ENCODE results near the gene CFAP73.
A peak's percentile ranks its signal among the peaks of the same experiment; 100 is the strongest.
"Not testable (repeated sequence)": the region's sequence is repeated elsewhere in the genome, so short reads cannot be mapped to it uniquely, and the experiment has no call there.

Gene CFAP73

DNA sequence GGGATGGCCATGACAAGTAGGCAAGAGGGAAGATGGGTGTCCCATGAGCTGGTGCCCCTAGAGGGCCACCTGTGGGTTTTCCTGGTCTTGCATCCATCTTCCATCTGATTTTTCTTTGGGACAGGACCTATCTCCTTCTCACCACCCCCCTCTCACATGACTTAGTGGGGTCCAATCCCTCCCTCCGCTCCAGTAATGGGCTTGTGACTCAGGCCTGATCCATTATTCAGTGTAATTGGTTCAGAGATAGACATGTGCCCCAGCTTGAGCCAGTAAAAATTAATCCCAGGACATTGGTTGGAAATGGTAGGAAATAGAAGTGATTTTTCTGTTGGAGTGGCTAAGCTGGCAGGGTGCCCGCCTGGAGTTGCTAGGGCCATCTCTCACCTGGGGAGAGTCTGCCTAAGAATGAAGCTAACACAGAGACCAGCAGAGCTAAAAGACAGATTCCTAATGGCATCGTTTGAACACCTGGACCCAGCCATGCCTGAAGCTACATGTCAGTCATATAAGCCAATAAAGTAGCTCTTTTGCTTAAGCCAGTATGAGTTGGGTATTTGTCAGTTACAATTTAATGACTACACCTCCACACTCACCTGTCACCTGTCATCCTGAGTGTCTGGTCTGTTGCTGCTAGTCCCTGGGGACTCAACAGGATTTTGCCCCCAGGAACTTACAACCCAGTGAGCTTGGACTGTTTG lies 28.7 kb upstream of the CFAP73 start:
- DNase-seq, result no peak

DNA sequence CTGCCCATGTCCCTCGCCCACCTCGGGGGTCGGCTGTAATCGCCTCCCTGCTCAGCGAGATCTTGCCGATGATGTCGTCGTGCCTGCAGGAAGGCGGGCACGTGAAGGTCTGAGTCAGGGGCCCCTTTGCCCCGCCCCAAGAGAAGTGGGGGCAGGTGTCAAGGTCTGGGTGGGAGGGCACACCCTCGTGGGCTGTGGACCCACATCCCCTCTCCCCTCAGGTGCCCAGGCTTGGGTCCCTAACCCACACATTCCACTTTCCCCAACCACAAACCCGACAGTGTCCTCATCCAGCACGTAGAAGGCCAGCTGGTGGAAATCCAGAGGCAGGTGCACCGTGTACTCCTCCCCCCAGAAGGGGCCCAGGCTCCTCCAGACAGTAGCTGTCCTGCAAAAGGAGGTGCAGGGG lies 21.7 kb upstream of the CFAP73 start:
- DNase-seq, result no peak

DNA sequence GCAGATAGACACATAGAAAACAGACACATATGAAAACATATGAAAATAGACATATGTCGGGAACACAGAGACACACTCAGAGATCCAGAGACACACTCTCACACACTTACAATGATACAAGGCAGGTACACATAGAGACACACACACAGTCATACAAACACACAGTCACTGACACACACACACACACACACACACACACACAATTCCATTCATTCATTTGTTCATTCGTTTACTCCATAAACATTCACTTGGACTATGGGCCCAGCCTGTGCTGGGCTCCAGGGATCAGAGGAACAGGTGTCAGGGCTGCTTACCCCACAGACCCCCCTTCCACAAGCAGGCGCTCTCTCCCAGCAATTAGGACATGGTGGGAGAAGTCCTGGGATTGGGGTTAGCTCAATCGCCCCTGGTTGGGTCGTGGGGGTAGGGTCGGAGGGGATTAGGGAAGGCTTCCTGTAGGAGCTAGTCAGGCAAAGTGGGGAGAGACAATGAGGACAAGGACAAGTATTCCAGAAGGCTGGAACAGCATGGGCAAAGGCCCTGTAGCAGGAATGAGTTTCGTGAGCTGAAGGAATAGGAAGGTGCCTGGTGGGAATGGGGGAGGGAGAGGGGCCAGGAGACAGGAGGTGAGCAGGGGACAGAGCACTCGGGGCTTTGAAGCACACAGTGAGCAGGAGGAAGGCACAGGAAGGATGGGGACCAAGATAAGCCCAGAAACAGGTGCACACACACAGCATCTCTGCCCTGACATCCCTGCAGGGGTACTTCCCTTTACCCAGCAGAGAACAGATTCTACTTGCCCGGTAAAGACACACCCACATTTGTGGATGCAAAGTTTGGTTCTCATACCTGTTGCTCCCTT lies 20.5 kb upstream of the CFAP73 start:
- DNase-seq, result no peak

DNA sequence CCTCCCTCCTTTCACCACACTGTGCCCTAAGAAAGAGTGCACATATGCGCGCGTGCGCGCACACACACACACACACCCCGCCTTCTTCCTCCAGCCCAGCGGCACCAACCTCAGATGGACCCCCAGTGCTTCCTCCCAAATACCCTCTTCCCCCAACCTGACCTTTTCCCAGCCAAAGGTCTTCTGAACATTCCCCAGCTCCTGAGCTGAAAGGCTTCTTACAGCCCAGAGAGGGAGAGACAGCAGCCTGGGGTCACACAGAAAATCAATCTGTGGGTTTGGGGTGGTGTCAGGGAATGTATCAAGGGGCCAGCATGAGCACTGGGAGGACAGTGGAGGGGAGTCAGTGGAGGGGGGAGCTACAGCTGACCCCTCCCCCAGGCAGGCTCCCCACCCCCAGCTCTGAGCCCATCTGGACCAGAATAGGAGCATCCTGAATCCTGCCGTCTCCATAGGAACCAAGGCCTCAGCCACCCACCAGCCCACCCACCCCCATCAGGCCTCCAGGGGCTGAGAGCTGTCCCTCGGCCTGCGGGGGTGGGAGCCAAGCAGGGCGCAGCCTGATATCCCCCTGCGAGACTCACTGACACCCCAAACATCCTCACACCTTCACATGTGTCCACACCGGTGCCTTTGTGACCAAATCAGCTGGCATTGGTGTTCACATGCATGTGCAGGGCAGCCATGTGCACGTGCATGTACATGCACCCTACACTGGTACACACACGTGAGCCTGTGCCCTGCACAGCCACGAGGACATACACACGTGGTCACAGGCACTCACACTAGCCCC lies 19.7 kb upstream of the CFAP73 start:
- no peak for DNase-seq

DNA sequence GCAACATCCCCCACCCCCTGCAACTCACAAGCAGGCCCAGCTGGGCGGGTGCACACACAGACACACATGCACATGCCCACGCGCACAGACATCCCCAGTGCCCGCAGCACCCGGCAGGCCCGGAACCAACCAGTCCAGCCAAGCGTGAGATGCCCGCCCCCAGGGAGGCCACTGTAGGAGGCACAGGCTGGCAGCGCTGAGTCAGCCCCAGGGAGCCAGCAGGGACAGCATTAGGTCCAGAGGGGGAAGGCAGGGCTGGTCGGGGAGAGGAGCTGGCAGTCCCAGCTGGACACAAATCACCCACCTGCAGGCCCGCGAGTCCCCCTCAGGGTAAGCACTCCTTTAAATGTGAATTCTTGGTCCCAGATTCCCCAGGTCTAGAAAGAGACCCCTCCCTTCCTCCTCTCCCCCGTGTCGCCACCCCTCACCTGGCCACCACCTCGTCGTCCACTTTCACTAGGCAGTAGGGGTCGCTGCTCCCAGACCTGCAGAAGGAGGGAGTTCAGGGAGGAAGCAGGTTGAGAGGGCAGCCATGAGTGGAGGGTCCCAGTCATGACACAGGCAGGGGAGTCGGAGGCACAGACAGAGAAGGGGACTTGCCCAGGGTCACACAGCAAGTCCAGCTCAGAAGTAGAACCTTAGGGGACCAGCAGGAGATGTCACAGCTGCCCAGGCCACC lies 18.9 kb upstream of the CFAP73 start:
- DNase-seq, result peak in 1 of 2 donors; percentile 28

DNA sequence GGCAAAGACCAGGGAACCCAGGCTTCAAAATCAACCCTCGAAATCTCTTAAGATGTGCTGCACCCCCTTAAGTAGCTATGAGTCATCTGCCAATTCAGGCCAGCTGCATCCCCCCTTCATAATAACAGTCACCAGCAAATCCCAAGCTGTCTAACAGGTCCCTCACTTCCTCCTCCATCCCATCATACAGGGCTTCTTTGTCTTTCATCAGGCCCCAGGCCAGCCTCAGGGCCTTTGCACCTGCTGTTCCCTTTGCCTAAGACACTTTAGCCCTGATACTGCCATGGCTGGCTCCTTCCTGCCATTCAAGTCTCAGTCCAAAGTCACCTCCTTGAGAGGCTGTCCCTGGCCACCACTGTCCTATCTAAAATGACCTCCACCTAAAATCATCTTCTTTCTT lies 18.0 kb upstream of the CFAP73 start:
- DNase-seq, result no peak

DNA sequence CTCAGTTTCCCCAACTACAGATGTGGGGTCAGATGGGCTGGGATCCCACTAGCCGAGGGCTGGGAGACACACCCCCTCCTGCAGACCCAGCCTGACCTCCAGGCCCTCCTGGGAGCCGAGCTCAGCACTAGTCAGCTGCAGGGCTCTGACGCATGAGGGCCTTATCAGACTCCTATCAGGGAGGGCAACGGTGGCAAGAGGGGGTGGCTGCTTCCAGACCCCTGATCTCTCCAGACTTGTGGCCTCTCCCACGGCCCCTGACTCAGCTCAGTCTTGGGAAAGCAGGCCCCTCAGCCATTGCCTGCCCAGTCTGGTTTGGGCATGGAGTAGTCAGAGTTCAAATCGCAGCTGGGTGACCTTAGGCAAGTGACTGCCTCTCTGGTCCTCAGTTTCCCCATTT lies 16.5 kb upstream of the CFAP73 start:
- DNase-seq, result no peak

DNA sequence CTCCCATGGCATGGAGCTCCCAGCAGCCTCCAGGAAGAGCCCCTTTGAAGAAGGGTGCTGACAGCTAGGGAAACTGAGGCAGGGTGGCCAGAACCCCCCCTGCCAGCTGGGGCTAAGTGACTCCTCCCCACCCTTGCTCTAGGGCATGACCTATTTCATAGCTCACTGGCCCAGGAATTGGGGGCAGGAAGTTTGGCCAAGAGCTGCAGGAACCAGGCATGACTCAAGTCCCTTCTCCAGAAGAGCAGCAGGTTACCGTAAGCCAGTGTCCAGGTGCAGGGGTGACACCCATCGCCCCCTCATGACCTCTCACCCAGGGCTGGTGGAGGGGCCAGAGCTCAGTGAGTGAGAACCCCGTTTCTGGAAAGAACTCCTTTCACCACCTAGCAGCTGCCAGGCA lies 15.9 kb upstream of the CFAP73 start:
- no peak for DNase-seq

DNA sequence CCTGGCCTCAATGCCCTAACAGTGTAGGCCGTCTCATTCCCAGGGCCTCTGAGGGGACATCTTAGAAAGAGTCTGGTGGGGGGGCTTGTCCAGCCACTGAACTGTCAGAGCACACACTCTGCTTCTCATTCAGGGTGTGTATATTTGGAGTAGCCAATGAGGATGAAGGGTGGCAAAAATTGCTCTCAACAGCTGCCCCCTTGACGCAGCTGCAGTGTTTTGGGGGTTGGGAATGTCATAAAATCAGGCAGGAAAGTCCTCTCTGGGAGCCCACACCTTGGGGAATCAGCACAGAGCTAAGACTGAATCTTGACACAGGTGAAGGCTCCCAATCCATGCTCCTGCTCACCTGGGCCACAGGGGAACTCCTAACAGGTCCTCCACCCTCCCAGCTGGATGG lies 15.5 kb upstream of the CFAP73 start:
- DNase-seq, result no peak

DNA sequence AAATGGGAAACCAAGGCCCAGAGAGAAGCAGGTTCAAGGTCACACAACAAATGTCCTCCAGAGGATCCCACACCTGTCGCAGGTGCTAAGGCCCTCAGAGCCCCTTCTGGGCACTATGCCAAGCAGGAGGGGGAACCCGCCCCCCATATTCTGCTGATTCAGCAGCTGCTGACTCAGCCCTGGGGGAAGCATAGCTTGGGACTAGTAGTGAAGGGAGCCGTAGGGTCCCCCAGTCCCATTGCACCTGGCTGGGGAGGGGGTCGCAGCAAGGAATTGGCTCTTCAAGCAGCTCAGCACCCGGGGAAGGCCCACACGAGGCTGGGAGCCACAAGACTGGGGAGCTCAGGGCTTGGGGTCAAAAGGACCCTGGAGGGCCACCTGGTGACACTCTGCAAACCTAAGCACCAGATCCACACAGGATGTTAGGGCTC lies 15.0 kb upstream of the CFAP73 start:
- no peak for DNase-seq

DNA sequence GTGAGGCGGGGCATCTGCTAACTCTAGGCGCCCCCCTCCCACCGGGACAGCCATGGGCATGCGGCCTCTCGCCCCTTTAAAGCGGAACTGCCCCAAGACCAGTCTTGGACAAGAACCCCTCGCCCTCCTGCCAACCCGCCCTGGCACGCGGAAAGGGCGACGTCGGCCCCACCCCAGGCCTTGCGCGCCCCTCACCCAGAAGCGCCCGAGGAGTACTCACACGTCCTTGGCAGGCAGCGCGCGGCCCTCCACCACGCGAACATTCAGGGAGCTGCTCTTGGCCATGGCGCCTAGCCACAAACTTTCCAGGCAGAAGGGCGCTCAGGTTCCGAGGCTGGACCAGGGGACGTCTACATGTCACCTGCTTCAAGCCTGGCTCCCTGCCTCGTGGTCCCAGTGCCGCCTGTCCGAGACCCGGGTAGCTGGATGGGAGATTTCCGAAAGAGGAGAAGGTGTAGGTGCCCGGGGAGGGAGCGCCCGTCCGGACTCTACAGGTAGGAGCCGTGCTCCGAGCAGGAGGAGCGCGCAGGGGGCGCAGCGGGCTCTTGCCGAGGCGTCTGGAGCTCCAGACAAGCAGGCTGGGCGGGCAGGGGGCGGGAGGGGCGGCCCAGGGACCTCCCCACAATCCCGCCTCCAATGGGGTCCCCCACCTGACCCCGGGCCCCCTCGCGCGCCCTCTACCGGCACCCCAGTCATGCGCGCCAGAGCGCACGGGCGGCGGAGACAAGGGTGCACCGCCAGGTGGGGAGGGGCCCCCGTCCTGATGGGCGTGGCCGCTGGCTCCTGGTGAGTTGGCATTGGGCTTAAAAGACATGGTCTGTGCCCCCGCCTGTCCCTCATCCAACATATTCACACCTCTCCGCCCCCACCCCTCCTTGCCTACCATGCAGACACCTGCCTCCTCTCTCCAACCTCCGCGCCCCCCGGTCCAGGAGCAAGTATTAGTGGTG lies 14.1 kb upstream of the CFAP73 start, which contains the start of gene RASAL1:
RASAL1 (minus strand) TSS at position 584 of the 950 bp plus-strand sequence; CDS start at position 285, 299 bp downstream.
- peak; percentile 78 to 80 for DNase-seq

DNA sequence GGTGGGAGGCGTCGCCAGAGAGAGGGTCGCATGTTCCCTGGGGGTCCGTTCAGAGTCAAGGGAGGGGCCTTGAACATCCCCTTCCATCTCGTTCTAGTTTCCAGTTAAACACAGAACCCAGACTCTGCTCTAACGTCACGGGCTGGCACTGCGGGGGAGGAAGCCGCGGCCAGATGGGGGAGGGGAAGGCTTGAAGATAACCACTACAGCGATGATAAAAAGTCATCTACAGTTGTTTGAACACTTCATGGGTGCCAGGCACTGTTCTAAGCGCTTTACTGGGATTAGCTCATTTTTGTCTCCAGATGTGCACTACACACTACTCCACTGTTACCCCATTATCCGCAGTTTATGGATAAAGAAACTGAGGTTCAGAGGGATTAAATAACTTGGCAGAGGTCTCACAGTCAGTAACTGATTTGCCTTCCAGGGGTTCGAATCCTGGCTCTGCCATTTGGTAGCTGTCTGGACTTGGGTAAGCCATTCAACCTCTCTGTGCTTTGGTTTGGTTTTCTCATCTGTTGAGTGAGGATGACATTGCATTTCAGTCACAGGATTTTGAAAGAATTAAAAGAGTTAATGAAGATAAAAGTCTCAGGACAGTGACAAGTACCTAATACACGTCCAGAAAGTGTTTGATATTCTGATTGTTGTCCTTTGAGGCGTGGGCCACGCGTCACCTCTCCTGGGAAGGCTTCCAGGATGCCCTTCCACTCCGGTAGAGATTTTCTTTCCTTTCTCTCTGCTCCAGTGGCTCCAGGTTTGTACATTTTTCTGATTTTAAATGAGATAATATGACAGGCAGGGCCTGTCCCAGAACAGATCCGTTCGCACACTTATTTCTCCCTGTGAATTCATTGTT lies 13.2 kb upstream of the CFAP73 start:
- peak; percentile 54 to 70 for DNase-seq

DNA sequence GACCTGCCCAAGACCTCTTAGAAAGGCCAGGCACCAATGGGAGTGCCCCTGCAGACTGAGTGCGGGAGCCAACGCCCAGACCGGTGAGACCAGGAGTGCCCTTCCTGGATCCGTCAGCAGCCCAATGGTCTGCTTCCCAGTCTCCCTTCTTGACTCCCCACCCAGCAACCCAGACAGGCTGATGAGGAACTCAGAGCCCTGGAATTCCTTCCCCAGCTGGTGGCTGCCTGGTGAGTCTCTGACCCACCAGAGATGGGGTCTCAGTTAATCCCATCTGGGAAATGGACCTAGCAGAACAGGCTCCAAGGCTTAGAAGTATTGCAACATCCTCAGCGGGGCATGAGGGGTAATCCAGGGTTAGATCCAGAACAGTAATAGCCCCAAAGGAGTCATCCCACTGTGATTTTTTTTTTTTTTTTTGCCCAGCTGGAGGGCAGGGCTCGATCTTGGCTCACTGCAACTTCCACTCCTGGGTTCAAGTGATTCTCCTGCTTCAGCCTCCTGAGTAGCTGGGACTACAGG lies 12.5 kb upstream of the CFAP73 start:
- DNase-seq, result no peak

DNA sequence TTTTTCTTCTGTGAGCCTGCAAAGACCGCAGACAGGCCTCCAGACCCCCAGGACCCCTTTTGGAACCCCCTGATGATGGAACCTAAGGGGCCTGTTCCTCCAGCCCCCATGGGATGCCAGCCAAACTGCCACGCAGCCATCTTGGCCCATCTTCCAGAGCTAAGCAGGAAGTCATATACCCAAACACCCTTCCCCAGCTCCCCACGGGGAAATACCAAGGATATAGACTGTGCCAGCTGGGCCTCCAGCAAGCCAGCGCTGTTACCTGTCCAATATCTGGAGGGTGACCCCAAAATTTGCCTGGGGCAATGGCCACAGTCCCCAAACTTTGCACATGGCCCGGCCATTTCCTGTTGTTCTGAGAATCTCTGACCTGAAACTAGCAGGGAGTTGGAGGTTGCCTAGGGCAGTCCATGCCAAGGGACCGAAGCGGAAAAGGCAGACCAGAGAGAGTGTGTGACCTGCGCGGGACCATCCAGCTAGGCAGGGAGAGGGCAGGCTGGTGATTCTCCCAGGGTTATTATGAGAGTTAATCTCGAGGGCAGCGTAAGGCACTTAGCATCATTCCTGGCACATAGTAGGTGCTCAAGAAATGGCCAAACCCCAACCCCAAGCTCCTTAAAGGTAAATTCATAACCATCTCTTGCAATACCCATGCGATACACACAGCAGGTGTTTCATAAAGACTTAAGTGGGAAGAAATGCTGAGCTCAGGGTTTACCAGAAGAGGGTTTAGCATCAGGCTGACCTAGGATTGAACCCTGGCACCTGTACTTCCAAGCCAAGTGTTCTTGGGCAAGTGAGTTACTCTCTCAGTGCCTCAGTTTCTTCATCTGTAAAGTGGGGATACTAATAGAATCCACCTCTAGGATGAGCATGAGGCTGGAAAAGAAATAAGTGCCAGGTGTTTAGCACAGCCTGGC lies 11.4 kb upstream of the CFAP73 start:
- no peak for DNase-seq

DNA sequence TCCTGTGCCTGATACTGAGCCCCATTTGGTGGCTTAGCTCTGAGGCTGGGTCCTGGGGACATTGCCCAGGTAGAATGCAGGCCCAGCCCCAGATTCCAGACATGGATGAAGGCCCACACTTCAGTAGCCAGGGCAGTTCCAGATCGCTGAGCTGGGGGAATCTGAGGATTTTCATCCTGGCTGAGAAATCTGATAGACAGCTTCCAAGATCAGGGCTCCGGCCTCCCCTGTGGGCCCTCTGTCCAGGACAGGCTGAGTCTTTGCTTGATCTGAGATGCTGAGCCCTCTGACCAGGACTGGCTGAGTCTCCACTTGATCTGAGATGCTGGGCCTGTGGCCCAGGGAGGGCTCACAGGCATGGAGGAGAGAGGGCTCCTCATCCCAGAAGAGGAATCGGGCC lies 10.7 kb upstream of the CFAP73 start:
- DNase-seq, result no peak

DNA sequence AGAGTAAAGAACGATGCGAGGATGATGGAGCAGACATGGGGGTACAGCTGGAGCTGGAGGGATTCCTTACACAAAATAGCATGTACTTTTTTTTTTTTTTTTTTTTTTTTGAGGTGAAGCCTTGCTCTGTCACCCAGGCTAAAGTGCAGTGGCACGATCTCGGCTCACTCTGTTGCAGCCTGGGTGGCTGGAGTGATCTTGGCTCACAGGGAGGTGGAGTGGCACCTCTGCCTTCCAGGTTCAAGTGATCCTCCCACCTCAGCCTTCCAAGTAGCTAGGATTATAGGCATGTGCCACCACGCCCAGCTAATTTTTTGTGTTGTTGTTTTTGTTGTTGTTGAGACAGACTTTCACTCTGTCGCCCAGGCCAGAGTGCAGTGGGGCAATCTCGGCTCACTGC lies 8.8 kb upstream of the CFAP73 start:
- DNase-seq, result no peak

DNA sequence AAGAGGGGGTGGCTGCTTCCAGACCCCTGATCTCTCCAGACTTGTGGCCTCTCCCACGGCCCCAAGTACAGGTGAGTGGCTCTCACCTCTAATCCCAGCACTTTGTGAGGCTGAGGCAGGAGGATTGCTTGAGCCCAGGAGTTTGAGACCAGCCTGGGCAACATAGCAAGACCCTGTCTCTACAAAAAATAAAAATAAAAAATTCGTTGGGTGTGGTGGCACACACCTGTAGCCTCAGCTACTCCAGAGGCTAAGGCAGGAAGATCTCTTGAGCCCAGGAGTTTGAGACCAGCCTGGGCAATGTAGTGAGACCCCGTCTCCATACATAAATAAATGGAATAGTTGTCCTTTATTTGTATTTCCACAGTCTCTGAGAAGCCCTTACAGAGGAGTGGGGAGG lies 7.8 kb upstream of the CFAP73 start:
- DNase-seq, result not testable (repeated sequence)

DNA sequence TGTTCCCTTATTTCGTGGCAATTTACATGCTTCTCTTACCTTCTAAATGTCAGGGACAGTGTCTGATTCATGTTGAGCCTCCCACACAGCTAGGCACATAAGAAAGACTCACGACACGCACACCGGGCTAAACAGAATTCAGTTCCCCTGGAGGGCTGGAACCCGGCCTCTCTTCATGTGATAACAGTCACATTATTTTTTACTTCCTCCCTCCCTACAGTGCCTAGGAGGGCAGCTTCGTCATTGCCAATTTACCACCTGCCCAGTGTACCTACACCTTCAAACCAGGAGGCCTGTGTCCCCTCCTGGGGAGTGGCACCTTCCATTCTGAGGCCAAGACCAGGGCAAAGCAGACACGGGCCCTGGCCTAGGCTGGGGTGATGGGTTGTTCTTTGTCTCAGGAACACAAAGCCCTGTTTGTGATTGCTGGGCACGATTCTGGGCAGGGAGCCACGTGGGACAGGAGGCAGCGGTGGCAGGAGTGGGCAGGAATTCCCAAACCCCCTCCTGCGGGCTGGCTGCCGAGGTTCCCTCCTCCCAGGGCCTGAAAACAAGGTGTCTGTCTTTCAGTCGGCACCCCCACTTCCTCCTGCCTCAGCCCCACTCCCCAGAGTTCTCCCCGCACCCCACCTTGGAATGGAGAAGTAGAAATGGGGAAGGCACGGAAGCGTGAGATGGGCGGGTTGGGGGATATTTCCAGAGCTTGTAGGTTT lies 7.2 kb upstream of the CFAP73 start:
- peak; percentile 16 to 50 for DNase-seq
